ENCODE results near the gene KCNIP4. TPM values are rescaled to one million over a fixed set of nuclear protein-coding genes. Genes with fewer than 3 reads are reported as not detected.

KCNIP4 gene
- total and polyA plus RNA-seq, 2 of the 8 experiments (the other 6 are each of a cell fraction or from before 2014, with no cell fraction given), result 0.06 TPM; not detected in 1

GRCh38 chr4:21947791-21948346, 703 bp downstream of the KCNIP4 start:
- ChIA-PET POLR2A (ENCODE audit: partially characterized antibody) (interaction anchor here (1.2 kb wide), 1 partner anchor 10 kb away, joined by 3 read pairs; no protein-coding TSS in a partner anchor), CTCF (ENCODE audit: partially characterized antibody) (interaction anchor here (0.6 to 4.4 kb wide), 15 partner anchors 9 to 441 kb away, joined by 3 to 14 read pairs (median 3); no protein-coding TSS in a partner anchor)
- H2BK20ac ChIP-seq (ENCODE audit: low read length), result no peak overlapping the region
- peak overlapping the region; percentile 88 to 96 for H3K4me2 ChIP-seq (ENCODE audit: insufficient read depth in 1 of 2, low read depth in 2 of 2, low read length in 2 of 2)
- no peak overlapping the region for H3K14ac ChIP-seq (ENCODE audit: insufficient read length)
- H3K27ac ChIP-seq (ENCODE audit: low read depth, low read length), result no peak overlapping the region
- no peaks in the 10 kb centered on the region for H3K79me2 ChIP-seq (ENCODE audit: control insufficient read depth in 1 of 2, insufficient read depth in 2 of 2, low read length in 2 of 2)
- H4K20me1 ChIP-seq (replicated peaks in 1 of 2; ENCODE audit: control insufficient read depth in 1 of 2, insufficient read depth in 2 of 2, low read length in 2 of 2), result no peaks in the 10 kb centered on the region
- H3K23ac ChIP-seq (ENCODE audit: insufficient read length), result no peak overlapping the region
- no peak overlapping the region; a peak in 1 of 7 replicates for H3K9ac ChIP-seq (replicated peaks in 1 of 4; ENCODE audit: extremely low read depth in 1 of 4, low read depth in 3 of 4, low read length in 3 of 4)
- peaks cover 13 to 30% (median 26%) of the 10 kb centered on the region in 4 experiments for H3K27me3 ChIP-seq (replicated peaks in 1 of 4; ENCODE audit: control insufficient read depth in 3 of 4, extremely low read depth in 1 of 4, insufficient read depth in 3 of 4, low read length in 3 of 4)
- no peak for DNase-seq (ENCODE audit: low read depth in 1 of 2, low spot score in 2 of 2)
- TF ChIP-seq KDM5A (IDR thresholded peaks at IDR 0.05; ENCODE audit: low read length) (no peak), SUZ12 (IDR thresholded peaks at IDR 0.05; ENCODE audit: low read length) (peak; percentile 64; the same call in 1 of the 2 replicates), E2F6 (IDR thresholded peaks at IDR 0.05) (no peak)
- H3K36me3 ChIP-seq (ENCODE audit: control insufficient read depth in 2 of 4, insufficient read depth in 4 of 4, low read length in 3 of 4), result no peaks in the 10 kb centered on the region
- H3K4me1 ChIP-seq (replicated peaks in 1 of 4; ENCODE audit: control insufficient read depth in 3 of 4, insufficient read depth in 4 of 4, low read length in 3 of 4), result peaks cover 0 to 3% (median under 1%) of the 10 kb centered on the region in 4 experiments; a peak in 1 of 7 replicates
- H4K5ac ChIP-seq (ENCODE audit: insufficient read length, low read depth, low read length), result no peak overlapping the region
- no peak overlapping the region for H2AK5ac ChIP-seq (ENCODE audit: low read depth, low read length)
- no peak overlapping the region for H2BK5ac ChIP-seq (ENCODE audit: low read depth, low read length)
- peak overlapping the region; percentile 9 for H3K56ac ChIP-seq (replicated peaks; ENCODE audit: insufficient read length, low read depth, low read length)
- no peak overlapping the region for H3K4ac ChIP-seq (replicated peaks; ENCODE audit: insufficient read length, low read depth, low read length)
- 43% methylated on average over 16 of the region's 18 CpGs; no CpG with 5 or more reads in 1 of the 2 experiments for WGBS, 2 experiments (ENCODE audit: extremely low coverage in 1 of 2, insufficient coverage in 1 of 2, insufficient read length in 1 of 2, insufficient replicate concordance in 2 of 2, low coverage in 1 of 2, low lambda C conversion rate in 2 of 2, missing lambda C conversion rate in 1 of 2)
- H3K18ac ChIP-seq (ENCODE audit: extremely low read depth, low read length), result peak overlapping the region; percentile 88
- no peak overlapping the region for H4K8ac ChIP-seq (ENCODE audit: extremely low read depth, insufficient read depth, low read length)
- H3K23me2 ChIP-seq (ENCODE audit: low read depth, low read length), result peaks cover 10% of the 10 kb centered on the region; the same call in 1 of the 2 replicates
- FAIRE-seq, result no peak
- H4K91ac ChIP-seq (replicated peaks; ENCODE audit: insufficient read length, low read length), result no peak overlapping the region
- no peak overlapping the region for H2BK15ac ChIP-seq (ENCODE audit: low read length)
- no peak overlapping the region for H2BK120ac ChIP-seq (replicated peaks; ENCODE audit: low read depth, low read length)
- no peak overlapping the region for H2BK12ac ChIP-seq (ENCODE audit: low read depth, low read length)
- H3K79me1 ChIP-seq (ENCODE audit: low read depth, low read length), result no peaks in the 10 kb centered on the region
- H2AFZ ChIP-seq (ENCODE audit: low read length), result peak overlapping the region; percentile 72; the same call in 1 of the 2 replicates
- H3K9me3 ChIP-seq (ENCODE audit: insufficient read depth in 2 of 2, low read depth in 1 of 2, low read length in 1 of 2), result no peaks in the 10 kb centered on the region
- H3K4me3 ChIP-seq (ENCODE audit: extremely low read depth in 1 of 4, insufficient read depth in 2 of 4, low read depth in 3 of 4, low read length in 4 of 4), result peak overlapping the region; percentile 46 to 72 (median 56)

Data from H1 (cell line).